T-helper 2 cell (primary cell): ENCODE results near the gene LAIR2.
"Not testable (repeated sequence)": the region's sequence is repeated elsewhere in the genome, so short reads cannot be mapped to it uniquely, and the experiment has no call there.

Experiments
- DNase-seq, 5 experiments: peaks; one replicate each; pipeline versions ENCODE4 v3.0.0 to v3.0.0-alpha.2; 2012 to 2022

LAIR2 gene

GRCh38 chr19:54464630-54465425, 37.8 kb upstream of the LAIR2 start:
- DNase-seq = peak; percentile 48 to 90 (median 61)

DNA sequence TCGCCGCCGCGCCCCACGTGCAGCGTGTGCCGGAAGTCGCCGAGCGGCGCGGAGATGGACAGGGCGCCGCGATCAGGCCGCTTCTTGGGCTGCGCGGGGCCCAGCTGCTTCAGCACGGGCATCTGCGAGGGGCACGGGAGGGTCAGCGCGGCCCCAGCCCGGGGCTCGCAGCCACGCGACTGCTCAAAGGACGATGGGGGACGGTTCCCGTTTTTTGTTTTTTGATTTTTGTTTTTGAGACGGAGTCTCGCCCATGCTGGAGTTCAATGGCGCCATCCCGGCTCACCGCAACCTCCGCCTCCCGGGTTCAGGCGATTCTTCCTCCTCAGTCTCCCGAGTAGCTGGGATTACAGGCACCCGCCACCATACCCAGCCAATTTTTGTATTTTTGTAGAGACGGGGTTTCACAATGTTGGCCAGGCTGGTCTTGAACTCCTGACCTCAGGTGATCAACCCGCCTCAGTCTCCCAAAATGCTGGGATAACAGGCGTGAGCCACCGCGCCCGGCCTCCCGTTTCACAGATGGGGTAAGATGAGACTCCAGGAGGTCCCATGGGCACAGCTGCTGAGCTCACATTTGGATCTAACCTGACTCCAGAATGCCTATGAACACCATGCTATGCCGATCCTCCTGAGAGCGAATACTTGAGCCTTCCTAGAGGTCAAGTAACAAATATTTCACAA, 37.1 kb upstream of the LAIR2 start:
- no peak for DNase-seq

DNA sequence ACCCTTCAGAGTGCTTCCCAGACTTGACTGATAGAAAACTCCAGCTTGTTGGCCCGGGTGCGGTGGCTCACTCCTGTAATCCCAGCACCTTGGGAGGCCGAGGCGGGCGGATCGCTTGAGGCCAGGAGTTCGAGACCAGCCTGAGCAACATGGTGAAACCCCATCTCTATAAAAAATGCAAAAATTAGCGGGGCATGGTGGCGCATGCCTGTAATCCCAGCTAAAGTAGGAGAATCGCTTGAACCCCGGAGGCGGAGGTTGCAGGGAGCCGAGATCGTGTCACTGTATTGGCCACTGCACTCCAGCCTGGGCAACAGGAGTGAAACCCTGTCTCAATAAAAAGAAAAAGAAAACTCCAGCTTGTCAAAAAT, 36.5 kb upstream of the LAIR2 start:
- DNase-seq = not testable (repeated sequence)

DNA sequence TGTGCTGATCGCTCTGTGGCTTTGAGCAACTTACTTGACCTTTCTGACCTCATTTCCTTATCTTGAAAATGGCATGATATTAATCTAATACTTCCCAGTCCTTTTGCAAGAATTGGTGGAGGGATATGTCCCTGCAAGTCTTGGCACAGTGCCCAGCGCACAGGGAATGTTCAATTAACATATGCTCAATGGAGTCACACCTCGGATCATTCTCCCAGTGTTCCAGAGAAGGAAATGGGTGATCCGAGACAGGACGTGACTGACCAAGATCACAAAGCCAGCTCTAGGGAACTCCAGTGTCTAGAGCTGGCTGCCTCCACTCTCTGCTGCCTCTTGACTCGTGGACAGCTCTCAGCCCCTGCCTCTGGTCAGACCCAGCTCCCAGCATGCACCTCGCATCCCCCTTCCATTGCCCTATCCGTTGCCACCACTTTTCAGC, 33.1 kb upstream of the LAIR2 start:
- DNase-seq = no peak

- DNase-seq = no peak
Measured at GRCh38 chr19:54470276-54470887, 32.2 kb upstream of the LAIR2 start.

- no peak for DNase-seq
Measured at GRCh38 chr19:54470991-54471782, 31.4 kb upstream of the LAIR2 start.

GRCh38 chr19:54473071-54473891, 29.4 kb upstream of the LAIR2 start, which contains the start of gene CDC42EP5:
CDC42EP5 (minus strand) TSS chr19:54473296; CDS start chr19:54465547, 7,749 bp downstream.
- no peak for DNase-seq

DNA sequence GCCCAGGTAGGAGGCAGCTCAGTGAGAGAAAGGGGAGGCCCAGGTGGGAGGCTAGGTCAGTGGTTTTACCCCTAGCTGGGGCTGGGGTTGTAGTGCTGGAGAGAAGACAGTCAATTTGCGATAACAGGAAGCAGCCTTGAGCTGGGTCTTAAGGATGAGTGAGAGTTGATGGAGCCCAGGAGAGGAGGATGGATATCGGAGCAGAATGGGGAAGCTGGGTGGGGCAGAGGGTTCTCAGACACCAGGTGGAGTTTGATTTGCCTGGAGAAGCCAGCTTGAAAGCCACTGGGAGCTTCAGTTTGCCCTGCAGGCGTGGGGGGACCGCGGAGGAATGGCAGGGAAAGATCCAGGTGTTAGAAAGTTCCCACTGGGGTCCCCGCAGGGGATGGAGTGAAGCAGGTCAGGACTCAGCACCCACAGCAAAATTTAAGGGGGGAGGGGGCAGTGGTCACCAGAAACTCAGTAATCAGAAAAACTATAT, 28.7 kb upstream of the LAIR2 start:
- DNase-seq = no peak

DNA sequence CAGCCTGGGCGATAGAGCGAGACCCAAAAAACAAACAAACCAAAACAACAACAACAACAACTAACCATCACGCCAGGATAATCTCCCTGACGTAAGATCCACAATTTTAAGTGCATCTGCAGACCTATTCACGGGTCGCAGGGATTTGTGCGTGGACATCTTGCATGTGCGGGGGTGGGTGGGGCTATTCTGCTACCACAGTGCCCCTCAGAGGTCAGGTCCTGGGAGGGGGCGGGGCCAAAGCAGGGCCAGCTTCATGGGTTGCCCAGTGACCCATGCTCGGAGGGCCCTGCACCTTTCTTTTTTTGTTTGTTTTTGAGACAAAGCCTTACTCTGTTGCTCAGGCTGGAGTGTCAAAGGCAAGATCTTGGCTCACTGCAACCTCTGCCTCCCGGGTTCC, 26.9 kb upstream of the LAIR2 start:
- no peak for DNase-seq

- DNase-seq = no peak
Measured at GRCh38 chr19:54477650-54478049, 25.0 kb upstream of the LAIR2 start.

- DNase-seq = peak in 1 of 5 experiments; percentile 38
Measured at GRCh38 chr19:54478677-54479266, 23.9 kb upstream of the LAIR2 start.

DNA sequence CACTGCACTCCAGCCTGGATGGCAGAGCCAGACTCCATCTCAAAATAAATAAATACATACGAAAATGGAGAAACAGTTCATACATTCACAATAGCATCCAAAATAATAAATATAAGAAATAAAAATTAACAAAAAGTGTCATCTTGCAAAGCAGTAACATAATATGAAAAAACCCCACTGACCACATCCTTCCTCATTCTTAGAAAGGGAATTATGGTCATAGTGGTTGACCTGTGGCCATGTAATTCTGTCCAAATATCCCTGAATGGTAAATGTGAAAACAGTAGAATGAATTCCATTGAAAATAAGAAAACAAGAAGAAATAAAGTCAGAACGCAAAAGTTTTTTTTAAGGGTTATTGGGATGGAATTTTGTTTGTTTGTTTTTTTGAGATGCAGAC, 22.6 kb upstream of the LAIR2 start:
- DNase-seq = no peak

DNA sequence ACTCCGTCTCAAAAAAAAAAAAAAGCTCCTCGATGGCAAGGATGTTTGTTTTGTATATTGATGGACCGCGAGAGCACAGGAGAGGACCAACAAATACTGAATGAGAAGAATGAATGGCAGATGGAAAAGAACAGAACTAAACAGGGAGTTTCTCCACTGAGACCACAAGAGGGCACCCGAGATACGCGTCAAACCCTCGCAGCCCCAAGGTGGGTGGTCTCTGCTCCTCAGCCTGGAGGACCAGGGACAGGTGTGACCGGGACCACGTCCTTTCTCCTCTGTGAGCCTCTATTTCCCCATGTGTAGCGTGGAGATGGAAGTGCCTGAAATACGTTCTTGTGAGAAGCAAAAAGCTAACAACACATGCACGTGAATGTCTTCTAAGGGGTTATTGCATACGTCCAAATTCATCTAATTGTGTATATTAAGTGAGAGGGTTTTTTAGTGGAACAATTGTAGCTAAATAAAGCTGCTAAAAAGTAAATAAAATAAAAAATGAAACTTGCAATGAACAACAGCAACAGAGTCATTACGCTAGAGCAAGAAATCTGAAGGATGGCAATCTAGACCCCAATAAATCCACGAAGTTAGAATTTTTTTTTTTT, 21.2 kb upstream of the LAIR2 start:
- peak in 1 of 5 experiments; percentile 42 for DNase-seq

DNA sequence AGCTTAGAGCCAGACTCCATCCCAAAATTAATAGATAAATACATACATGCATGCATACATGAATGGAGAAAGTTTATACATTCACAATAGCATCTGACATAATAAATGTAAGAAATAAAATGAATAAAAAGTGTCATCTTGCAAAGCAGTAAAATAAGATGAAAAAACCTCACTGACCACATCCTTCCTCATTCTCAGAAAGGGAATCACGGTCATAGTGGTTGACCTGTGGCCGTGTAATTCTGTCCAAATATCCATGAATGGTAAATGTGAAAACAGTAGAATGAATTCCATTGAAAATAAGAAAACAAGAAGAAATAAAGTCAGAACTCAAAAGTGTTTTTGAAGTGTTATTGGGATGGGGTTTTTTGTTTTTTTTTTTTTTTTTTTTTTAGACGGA, 19.7 kb upstream of the LAIR2 start:
- DNase-seq = peak in 1 of 5 experiments; percentile 24

DNA sequence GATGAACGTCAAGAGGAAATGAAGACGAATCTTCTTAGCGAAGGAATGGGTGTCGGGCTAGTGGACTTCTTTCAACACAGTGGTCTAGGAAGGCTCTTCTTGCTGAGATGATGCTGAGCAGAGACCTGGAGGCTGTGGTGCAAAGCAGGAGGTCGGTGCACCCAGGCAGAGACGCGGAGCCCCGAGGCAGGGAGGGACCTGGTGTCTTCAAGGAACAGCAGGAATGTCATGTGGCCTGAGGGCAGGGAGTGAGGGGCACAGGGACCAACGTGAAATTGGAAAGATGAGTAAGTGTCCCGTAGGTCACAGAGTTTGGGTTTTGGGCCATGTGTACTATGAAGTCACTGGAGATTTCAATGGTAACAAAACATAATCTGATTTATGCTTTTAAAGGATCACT, 18.2 kb upstream of the LAIR2 start:
- DNase-seq = no peak

DNA sequence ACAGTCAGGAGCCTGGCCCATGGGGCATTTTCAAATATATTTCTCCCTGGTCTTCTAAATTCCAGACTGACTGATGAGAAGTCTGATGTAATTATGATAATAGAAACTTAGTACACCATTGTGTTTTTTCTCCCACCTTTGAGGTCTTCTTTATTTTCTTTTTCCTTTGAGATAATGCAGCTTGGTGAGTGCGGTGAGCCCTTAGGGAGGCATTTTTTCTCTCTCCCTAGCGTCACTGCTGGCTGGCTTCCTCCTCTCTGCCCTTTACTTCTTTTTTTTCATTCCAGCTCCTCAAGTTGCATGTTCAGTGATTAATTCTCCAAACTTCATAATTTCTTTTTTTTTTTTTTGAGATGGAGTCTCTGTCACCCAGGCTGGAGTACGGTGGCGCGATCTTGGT, 16.8 kb upstream of the LAIR2 start:
- no peak for DNase-seq

DNA sequence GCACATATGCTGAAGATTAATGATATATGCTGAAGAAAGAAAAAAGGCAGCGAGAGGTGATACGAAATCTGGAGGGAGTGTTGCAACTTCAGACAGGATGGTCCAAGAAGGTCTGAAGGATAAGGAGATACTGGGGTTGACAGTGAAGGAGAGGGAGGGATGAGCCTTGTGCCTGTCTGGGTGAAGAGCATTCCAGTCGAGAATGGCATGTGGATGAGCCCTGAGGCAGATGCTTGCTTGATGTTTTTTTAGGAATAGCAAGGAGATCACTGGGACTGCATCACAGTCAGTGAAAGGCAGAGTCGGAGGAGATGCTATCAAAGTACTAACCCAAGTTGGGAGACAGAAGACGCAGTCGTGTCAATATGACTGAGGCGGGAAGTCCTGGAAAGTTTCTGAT, 13.3 kb upstream of the LAIR2 start:
- DNase-seq = no peak

- no peak for DNase-seq
Measured at GRCh38 chr19:54489766-54490165, 12.9 kb upstream of the LAIR2 start.

DNA sequence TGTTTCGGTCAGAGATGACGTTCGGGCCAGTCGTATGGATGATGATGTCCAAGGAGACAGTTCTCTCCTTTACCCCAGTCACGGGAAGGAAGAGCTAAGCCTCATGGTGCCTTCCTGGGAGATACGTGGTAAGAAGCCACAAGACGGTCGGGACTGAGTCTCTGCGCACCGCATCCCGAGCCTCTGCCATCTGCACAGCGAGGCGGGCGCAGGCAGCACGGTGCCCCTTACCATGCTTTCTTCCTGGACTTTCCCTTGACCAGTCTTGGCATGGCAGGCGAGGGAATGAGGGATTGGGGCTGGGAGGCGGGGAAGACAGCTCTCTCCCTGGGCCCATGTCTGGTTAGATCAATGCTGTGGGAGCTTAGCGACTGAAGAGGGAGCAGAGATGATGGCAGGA, 10.1 kb upstream of the LAIR2 start:
- DNase-seq = no peak

DNA sequence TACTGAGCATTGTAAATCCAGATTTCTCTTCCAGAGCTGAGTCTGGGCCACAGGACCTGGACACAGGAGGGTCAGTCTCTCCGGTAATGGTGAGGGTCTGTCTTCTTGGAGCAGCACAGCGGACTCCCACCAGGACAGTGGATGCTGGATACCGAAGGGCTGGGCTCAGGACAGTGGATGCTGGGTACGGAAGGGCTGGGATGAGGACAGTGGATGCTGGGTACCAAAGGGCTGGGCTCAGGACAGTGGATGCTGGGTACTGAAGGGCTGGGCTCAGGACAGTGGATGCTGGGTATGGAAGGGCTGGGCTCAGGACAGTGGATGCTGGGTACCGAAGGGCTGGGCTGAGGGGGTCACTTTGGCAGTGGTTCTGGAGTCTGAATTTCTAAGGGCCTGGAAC, 9.6 kb upstream of the LAIR2 start:
- not testable (repeated sequence) for DNase-seq
